Pancreas (tissue), 10 donors: ENCODE results near the gene PRR11. TPM values are rescaled to one million over a fixed set of nuclear protein-coding genes. Genes with fewer than 3 reads are reported as not detected.

Experiments used
- ATAC-seq, 4 donors: fragments of 200-7000 bp; cut with Tn5 transposase; one replicate each; pipeline versions ENCODE4 v1.8.0 to v1.9.1; 2020; ENCODE audit warnings: mild to moderate bottlenecking in 4 of 4, moderate library complexity in 4 of 4
- DNase-seq, 6 donors: peaks; one replicate each; pipeline ENCODE4 v3.0.0-alpha.2; 2020
- FAIRE-seq: peaks from 2 replicates; lab custom pipeline; 2012; peaks lifted over from hg19 to GRCh38; lab: Jason Lieb, UNC
- H3K27ac ChIP-seq, 4 donors: fragments of 200-600 bp; sonication (generic); 1 replicate in 3 of 4; 2 replicates in 1 of 4; pipeline versions ENCODE4 v1.5.0 to v1.8.0; 2020
- H3K27me3 ChIP-seq, 4 donors: fragments of 200-600 bp; one replicate each; pipeline ENCODE4 v1.8.0; 2021
- H3K36me3 ChIP-seq, 3 donors: fragments of 200-600 bp; sonication (generic) in 1 of 3; one replicate each; pipeline versions ENCODE4 v1.5.0 to v1.8.0; 2020 to 2021
- H3K4me1 ChIP-seq, 3 donors: fragments of 200-600 bp; one replicate each; pipeline ENCODE4 v1.8.0; 2021
- H3K4me3 ChIP-seq, 4 donors: fragments of 200-600 bp; sonication (generic) in 2 of 4; one replicate each; pipeline versions ENCODE4 v1.5.0 to v1.8.0; 2020 to 2021
- H3K9me3 ChIP-seq, 4 donors: fragments of 200-600 bp; one replicate each; pipeline ENCODE4 v1.8.0; 2021
- CTCF ChIP-seq, 4 donors: fragments of 200-600 bp; sonication (generic) in 3 of 4; IDR thresholded peaks; one replicate each; pipeline versions ENCODE4 v1.5.0 to v1.8.0; 2021; ENCODE audit warnings: antibody characterized with exemption in 4 of 4
- WGBS, 2 donors: extraction: QIAGEN DNeasy Blood & Tissue Kit; methylation state at CpG; one replicate each; pipeline ENCODE4 v1.1.7; 2013; 5-methylcytosine and 5-hydroxymethylcytosine counted together
- intact Hi-C, 3 donors: fragments of 100-400 bp; cut with DNase I; formaldehyde crosslinking; loops; one replicate each; pipeline versions ENCODE4 v1.11.1 to v1.14.2; 2022
- polyA plus RNA-seq, 2 donors: library from polyadenylated mRNA; stranded (reverse); fragments of 200-250 nt; gene quantifications; one replicate each; pipeline ENCODE4 v1.2.3, GENCODE V29; 2013
- total RNA-seq, 6 donors: library from RNA; stranded (reverse); fragmentation: NEBNext Ultra II Directional in 4 of 6; extraction: Animal tissue kit (Norgen Biotek cat#: 25700) in 4 of 6; gene quantifications; one replicate each; pipeline versions ENCODE4 v1.2.1 to v1.2.4, GENCODE V29; 2021 to 2023
- donor health status: healthy with polysubstance abuse.
- donor health status: DM: no; HTN: no; CAD: no; lungs with moderate emphysema.
- donor health status: DM: no; HTN: no; CAD: no.
- donor health status: control.
- donor health status: control.
- donor health status: Bipolar disorder and iron deficiency.
- donor health status: DM: yes; HTN: yes; CAD: no.
- donor health status: DM: no; HTN: no; CAD: no.
- donor health status: DM: no; HTN: no; CAD: no.
- donor health status: DM: yes; HTN: yes; CAD: no.

The PRR11 gene
- total and polyA plus RNA-seq, 8 donors: 0.08 to 1.5 (median 0.53) TPM

- Histone ChIP-seq H3K36me3 (no peaks in the 10 kb centered on the region), H3K9me3 (no peaks in the 10 kb centered on the region), H3K27me3 (no peaks in the 10 kb centered on the region), H3K4me3 (no peak overlapping the region), H3K4me1 (no peaks in the 10 kb centered on the region), H3K27ac (no peak overlapping the region)
- TF ChIP-seq CTCF (IDR thresholded peaks at IDR 0.05): no peak
- no peak for FAIRE-seq
- DNase-seq: no peak
- WGBS, 2 donors: 94 to 97% methylated on average over 9 of the region's 9 CpGs
- intact Hi-C loops: no loop called here
- ATAC-seq: no peak
Measured at GRCh38 chr17:59180626-59181025, 25.1 kb downstream of the PRR11 start.

GRCh38 chr17:59181481-59181880, 25.9 kb downstream of the PRR11 start:
- Histone ChIP-seq H3K4me3 (no peak overlapping the region), H3K36me3 (no peaks in the 10 kb centered on the region), H3K4me1 (no peaks in the 10 kb centered on the region), H3K27me3 (no peaks in the 10 kb centered on the region), H3K27ac (no peak overlapping the region), H3K9me3 (no peaks in the 10 kb centered on the region)
- no peak for FAIRE-seq
- intact Hi-C loops: no loop called here
- ATAC-seq: no peak
- no peak for DNase-seq
- no peak for TF ChIP-seq CTCF (IDR thresholded peaks at IDR 0.05)
- WGBS, 2 donors: 94 to 96% methylated on average over 9 of the region's 9 CpGs

GRCh38 chr17:59185997-59186396, 30.5 kb downstream of the PRR11 start:
- FAIRE-seq: no peak
- DNase-seq: no peak
- Histone ChIP-seq H3K27ac (no peak overlapping the region), H3K27me3 (no peaks in the 10 kb centered on the region), H3K4me1 (no peaks in the 10 kb centered on the region), H3K36me3 (no peaks in the 10 kb centered on the region), H3K9me3 (no peaks in the 10 kb centered on the region), H3K4me3 (no peak overlapping the region)
- no peak for ATAC-seq
- intact Hi-C loops: no loop called here
- TF ChIP-seq CTCF (IDR thresholded peaks at IDR 0.05): no peak

GRCh38 chr17:59186850-59187249, 31.3 kb downstream of the PRR11 start:
- no peak for TF ChIP-seq CTCF (IDR thresholded peaks at IDR 0.05)
- DNase-seq (no peak), FAIRE-seq (no peak), ATAC-seq (no peak)
- intact Hi-C loops: no loop called here
- 97% methylated on average over 3 of the region's 3 CpGs for WGBS, 2 donors
- no peak overlapping the region for H3K27ac ChIP-seq
- H3K9me3 ChIP-seq: no peaks in the 10 kb centered on the region
- H3K4me3 ChIP-seq: no peak overlapping the region
- H3K27me3 ChIP-seq: no peaks in the 10 kb centered on the region
- H3K36me3 ChIP-seq: no peaks in the 10 kb centered on the region
- H3K4me1 ChIP-seq: no peaks in the 10 kb centered on the region

DNA sequence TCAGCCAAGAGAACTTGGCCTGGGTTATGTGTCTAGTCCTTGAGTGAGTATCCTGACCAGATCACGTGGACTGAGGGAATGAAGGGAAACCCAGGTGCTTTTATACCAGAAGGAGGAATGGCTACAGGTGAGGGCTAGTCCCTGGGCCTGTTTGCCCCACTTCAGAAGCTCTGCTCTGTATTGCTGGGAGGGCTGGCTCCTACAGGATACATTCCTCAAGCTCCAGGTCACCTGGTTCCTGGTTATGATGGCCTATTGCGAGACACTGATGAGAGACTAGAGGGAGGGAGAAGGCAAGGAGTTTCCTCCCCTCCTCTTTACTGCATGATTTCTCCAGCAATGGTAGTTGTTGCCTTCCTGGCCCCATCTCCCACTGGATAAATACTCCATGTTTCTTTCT, 35.3 kb downstream of the PRR11 start:
- no peak for FAIRE-seq
- H3K27me3 ChIP-seq: no peaks in the 10 kb centered on the region
- no peaks in the 10 kb centered on the region for H3K4me1 ChIP-seq
- WGBS, 2 donors: 88 to 91% methylated on average over 2 of the region's 2 CpGs
- intact Hi-C loops: no loop called here
- no peak overlapping the region for H3K27ac ChIP-seq
- no peak overlapping the region for H3K4me3 ChIP-seq
- no peak for TF ChIP-seq CTCF (IDR thresholded peaks at IDR 0.05)
- DNase-seq: no peak
- no peaks in the 10 kb centered on the region for H3K9me3 ChIP-seq
- no peaks in the 10 kb centered on the region for H3K36me3 ChIP-seq
- ATAC-seq: no peak
